GM12874 (cell line): ENCODE measurements around the gene JPT1.

Experiments used
- TF ChIP-seq, protein P1 (sequence below): IDR thresholded peaks from 2 replicates; pipeline ENCODE4 v1.5.1; 2011; ENCODE audit warnings: low read depth, mild to moderate bottlenecking, control low read depth, low read length, moderate library complexity; ENCODE audit not compliant: insufficient read depth

The JPT1 gene, protein sequence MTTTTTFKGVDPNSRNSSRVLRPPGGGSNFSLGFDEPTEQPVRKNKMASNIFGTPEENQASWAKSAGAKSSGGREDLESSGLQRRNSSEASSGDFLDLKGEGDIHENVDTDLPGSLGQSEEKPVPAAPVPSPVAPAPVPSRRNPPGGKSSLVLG

DNA sequence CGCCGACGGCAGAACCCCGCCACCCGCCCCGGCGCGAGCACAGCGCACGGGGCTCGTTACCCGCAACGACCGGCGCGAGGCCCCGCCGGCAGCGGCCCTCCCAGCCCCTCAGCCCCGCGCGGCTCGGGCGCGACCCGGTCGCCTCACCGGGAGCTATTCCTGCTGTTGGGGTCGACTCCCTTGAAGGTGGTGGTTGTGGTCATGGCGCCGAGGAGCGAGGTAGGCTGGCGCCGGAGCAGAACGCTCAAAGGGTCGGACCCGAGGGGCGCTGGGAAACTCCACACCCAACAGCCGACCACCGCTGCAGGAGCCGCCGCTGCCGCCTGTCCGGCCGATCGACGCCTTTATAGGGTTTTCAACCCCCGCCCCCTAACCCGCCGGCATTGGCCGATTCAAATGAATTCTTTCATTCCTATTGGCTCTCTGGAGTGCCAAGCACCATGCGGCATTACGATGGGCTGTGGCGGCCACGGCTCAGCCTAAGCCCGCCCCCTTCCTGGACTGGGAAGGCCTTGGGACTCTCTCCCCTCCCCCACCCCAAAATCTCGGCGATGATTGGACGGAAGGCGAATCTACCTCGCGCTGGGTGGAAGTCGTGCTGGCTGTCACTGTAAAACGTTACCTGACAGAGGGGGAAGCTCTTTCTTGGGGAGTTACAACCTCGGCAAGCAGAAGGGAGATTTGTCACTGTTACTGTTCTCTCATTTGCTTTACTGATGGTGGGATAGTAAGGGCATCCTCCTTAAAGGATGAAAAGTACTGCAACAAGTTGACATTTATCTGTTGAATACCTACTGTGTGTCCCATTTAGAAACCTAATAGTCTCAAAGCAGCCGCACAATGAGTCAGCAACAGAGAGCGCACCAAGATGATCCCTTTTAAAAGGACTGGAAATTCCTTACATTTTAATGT is at the start of gene JPT1:
TSS of gene JPT1 (minus strand) at position 318 of the 912 bp plus-strand sequence. CDS start at position 203, 115 bp downstream.
- TF ChIP-seq, protein P1, sequence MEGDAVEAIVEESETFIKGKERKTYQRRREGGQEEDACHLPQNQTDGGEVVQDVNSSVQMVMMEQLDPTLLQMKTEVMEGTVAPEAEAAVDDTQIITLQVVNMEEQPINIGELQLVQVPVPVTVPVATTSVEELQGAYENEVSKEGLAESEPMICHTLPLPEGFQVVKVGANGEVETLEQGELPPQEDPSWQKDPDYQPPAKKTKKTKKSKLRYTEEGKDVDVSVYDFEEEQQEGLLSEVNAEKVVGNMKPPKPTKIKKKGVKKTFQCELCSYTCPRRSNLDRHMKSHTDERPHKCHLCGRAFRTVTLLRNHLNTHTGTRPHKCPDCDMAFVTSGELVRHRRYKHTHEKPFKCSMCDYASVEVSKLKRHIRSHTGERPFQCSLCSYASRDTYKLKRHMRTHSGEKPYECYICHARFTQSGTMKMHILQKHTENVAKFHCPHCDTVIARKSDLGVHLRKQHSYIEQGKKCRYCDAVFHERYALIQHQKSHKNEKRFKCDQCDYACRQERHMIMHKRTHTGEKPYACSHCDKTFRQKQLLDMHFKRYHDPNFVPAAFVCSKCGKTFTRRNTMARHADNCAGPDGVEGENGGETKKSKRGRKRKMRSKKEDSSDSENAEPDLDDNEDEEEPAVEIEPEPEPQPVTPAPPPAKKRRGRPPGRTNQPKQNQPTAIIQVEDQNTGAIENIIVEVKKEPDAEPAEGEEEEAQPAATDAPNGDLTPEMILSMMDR: no peak

DNA sequence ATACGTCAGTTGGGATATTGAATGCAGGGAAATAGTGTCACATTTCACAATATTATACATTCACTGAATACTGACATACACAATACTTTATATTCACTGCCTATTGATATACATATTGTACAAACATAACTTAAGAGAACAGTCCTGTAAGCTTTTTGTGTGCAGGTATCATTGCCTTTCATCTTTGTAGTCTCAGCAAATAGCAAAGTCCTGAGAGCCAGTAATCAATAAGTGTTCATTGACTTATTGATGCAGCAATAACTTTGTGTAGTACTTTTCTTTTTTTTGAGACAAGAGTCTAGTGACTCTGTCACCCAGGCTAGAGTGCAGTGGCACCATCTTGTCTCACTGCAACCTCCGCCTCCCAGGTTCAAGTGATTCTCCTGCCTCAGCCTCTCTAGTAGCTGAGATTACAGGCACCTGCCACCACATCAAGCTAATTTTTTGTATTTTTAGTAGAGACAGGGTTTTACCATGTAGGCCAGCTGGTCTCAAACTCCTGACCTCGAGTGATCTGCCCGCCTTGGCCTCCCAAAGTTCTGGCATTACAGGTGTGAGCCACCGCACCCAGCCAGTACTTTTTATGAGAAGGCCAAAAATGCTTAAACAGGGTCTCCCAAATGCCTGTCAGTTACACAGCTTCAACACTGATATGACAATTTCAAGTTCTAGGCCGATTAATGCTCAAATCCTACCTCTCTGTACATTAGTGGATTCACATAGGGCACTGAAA is 45.7 kb upstream of the JPT1 start:
- TF ChIP-seq, protein P1: no peak

DNA sequence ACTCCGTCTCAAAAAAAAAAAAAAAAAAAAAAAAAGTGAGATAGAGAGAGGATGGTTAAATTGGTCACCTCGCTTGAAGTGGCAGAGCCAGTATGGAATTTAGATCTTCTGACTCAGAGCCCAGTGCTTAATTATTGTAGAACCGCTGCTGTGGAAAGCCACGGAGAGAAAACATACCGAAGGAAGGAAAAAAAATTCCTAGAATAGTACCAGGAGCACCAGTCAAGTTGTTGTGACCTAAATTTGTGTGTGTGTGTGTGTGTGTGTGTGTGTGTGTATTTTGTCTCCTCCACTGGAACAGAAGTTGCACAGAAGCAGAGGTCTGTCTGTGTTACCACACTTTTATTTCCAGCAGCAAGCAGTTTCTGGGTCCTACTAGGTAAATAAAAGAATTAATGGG is 40.6 kb upstream of the JPT1 start:
- TF ChIP-seq, protein P1: no peak

DNA sequence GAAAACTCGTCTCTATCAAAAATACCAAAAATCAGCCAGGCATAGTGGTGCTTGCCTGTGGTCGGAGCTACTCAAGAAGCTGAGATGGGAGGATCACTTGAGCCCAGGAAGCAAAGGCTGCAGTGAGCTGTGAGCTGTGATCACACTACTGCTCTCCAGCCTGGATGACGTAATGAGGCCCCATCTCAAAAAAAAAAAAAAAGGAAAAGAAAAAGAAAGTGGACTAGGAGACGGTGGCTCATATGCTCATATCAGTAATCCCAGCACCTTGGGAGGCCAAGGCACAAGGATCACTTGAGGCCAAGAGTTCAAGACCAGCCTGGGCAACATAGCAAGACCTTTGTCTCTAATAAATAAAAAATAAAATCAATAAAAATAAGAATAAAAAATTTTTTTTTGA is 37.3 kb upstream of the JPT1 start:
- TF ChIP-seq, protein P1: no peak

DNA sequence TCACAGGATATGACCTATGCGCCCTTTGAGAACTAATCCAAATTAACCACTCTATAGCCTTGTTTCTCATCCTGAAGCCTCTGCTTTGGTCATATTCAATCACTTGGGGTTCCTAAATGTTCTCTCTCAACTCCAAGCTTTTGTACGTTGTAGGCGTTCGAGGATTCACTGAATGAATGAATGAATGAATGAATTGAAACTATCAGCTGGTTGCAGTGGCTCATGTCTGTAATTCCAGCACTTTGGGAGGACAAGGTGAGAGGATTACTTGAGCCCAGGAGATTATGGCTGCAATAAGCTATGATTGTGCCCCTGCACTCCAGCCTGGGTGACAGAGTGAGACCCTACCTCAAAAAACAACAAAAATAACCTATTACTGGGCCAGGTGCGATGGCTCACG is 34.3 kb upstream of the JPT1 start:
- TF ChIP-seq, protein P1: no peak

DNA sequence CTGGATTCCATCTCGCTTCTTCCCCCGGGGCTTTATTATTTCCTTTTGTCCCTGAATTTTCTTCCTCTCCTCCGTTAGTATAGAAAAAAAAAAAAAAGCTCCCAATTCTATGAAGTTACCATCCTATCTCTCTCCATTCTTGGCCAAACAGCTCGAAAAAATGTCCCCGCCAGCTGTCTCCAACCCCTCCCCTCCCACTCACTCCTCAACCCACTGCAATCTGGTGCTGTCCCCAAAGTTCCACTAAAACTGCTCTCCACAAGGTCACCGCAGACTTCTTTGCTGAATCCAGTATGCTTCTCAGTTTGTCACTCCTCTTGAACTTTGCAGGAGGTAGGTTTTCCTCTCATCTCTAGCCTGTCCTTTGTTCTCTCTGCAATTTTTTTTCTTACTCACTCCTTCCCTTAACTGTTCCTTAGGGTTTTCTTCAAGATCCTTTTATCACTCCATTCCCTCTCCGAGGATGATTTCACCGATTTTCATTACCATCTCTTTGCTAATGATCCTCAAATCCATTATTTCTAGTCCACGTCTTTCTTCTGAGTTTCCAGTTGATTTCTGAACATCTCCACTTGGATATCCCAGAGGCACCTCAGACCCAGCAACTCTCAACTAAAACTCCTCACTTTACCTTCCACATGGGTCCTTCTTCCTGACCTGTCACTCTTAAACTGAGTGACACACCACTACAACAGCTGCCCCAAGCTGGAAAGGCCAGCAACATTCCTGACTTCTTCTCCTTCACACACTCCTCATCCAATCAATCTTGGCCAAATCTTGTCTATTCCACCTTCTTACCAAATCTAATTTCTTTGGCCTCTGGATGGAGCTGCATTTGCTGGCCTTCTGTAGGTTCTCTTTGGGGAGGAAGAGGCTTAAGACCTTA is 29.9 kb upstream of the JPT1 start:
- TF ChIP-seq, protein P1: no peak
